Hepatocyte (in vitro differentiated cells): Measurements from ENCODE around the gene B3GALT4. TPM values are rescaled to one million over a fixed set of nuclear protein-coding genes. Genes with fewer than 3 reads are reported as not detected.

Source experiments
- DNase-seq: peaks from one replicate; pipeline ENCODE4 v3.0.0-alpha.2; 2016; ENCODE audit warnings: low spot score
- H2AFZ ChIP-seq: fragments of 200-600 bp; sonication (generic); 2 replicates; pipeline ENCODE4 v1.6.0; 2016; ENCODE audit warnings: antibody characterized with exemption, mild to moderate bottlenecking
- H3K27ac ChIP-seq: fragments of 200-600 bp; sonication (generic); 2 replicates; pipeline ENCODE4 v1.5.1; 2016; ENCODE audit warnings: mild to moderate bottlenecking
- H3K27me3 ChIP-seq: fragments of 200-600 bp; sonication (generic); 2 replicates; pipeline ENCODE4 v1.6.1; 2016
- H3K36me3 ChIP-seq: fragments of 200-600 bp; sonication (generic); replicated peaks from 2 replicates; pipeline ENCODE4 v1.5.1; 2016; ENCODE audit warnings: low read depth; ENCODE audit not compliant: insufficient read depth
- H3K4me1 ChIP-seq: fragments of 200-600 bp; sonication (generic); 2 replicates; pipeline ENCODE4 v1.5.1; 2016; ENCODE audit warnings: mild to moderate bottlenecking, moderate library complexity; ENCODE audit not compliant: insufficient read depth
- H3K4me2 ChIP-seq: fragments of 200-600 bp; sonication (generic); 2 replicates; pipeline ENCODE4 v1.6.0; 2016
- H3K4me3 ChIP-seq: fragments of 200-600 bp; sonication (generic); 2 replicates; pipeline ENCODE4 v1.5.1; 2016; ENCODE audit warnings: mild to moderate bottlenecking
- H3K79me2 ChIP-seq: fragments of 200-600 bp; sonication (generic); 2 replicates; pipeline ENCODE4 v1.6.0; 2017; ENCODE audit warnings: mild to moderate bottlenecking
- H3K9me2 ChIP-seq: fragments of 200-600 bp; sonication (generic); replicated peaks from 2 replicates; pipeline ENCODE4 v1.6.0; 2017; ENCODE audit warnings: mild to moderate bottlenecking; ENCODE audit not compliant: insufficient read depth
- H3K9me3 ChIP-seq: fragments of 200-600 bp; sonication (generic); 2 replicates; pipeline ENCODE4 v1.5.1; 2016; ENCODE audit warnings: low read depth, mild to moderate bottlenecking
- H4K20me1 ChIP-seq: fragments of 200-600 bp; sonication (generic); 2 replicates; pipeline ENCODE4 v1.6.0; 2016; ENCODE audit warnings: mild to moderate bottlenecking; ENCODE audit not compliant: insufficient read depth, poor library complexity, severe bottlenecking
- EZH2 ChIP-seq: fragments of 200-600 bp; sonication (generic); IDR thresholded peaks from 2 replicates; pipeline ENCODE4 v1.6.1; 2016; ENCODE audit warnings: antibody characterized with exemption, mild to moderate bottlenecking, borderline replicate concordance
- EZH2phosphoT487 ChIP-seq: fragments of 200-600 bp; sonication (generic); IDR thresholded peaks from one replicate; pipeline ENCODE4 v1.6.1; 2018; ENCODE audit warnings: antibody characterized with exemption, mild to moderate bottlenecking, low read depth, moderate library complexity; ENCODE audit not compliant: unreplicated experiment, severe bottlenecking
- WGBS: methylation state at CpG from one replicate; pipeline ENCODE4 v1.1.6; 2016; ENCODE audit warnings: low lambda C conversion rate; ENCODE audit errors: missing lambda C conversion rate; 5-methylcytosine and 5-hydroxymethylcytosine counted together
- polyA plus RNA-seq: library from polyadenylated mRNA; unstranded; fragments of >200 nt; fragmentation: Nextera tagmentation; extraction: Ambion mirVana; gene quantifications from 2 replicates; pipeline ENCODE4 v1.2.1, GENCODE V29; 2016
- total RNA-seq: library from RNA; depleted of rRNA; stranded (reverse); fragments of >200 nt; gene quantifications from 2 replicates; pipeline ENCODE4 v1.2.3, GENCODE V29; 2014
- TF ChIP-seq, protein P1 (sequence below): fragments of 200-600 bp; sonication (generic); IDR thresholded peaks from 2 replicates; pipeline ENCODE4 v1.5.1; 2016; ENCODE audit warnings: antibody characterized with exemption, mild to moderate bottlenecking; ENCODE audit not compliant: poor library complexity

B3GALT4 gene
- total and polyA plus RNA-seq, 2 experiments from 2014 or later = 2.0 to 5.7 TPM

GRCh38 chr6:33319939-33320314 is 43.0 kb downstream of the B3GALT4 start:
- no peak overlapping the region for H2AFZ ChIP-seq
- H3K9me2 ChIP-seq = no peaks in the 10 kb centered on the region
- no peaks in the 10 kb centered on the region for H3K27me3 ChIP-seq
- DNase-seq = no peak
- H3K79me2 ChIP-seq = peaks cover 34% of the 10 kb centered on the region
- H3K36me3 ChIP-seq = no peaks in the 10 kb centered on the region
- no peaks in the 10 kb centered on the region for H3K9me3 ChIP-seq
- no peak overlapping the region for H3K4me2 ChIP-seq
- no peak overlapping the region for H3K4me3 ChIP-seq
- peak overlapping the region; percentile 54 for H3K27ac ChIP-seq
- 97% methylated on average over 3 of the region's 3 CpGs for WGBS
- peaks cover 21% of the 10 kb centered on the region for H3K4me1 ChIP-seq
- no peaks in the 10 kb centered on the region for H4K20me1 ChIP-seq
- TF ChIP-seq, protein P1, sequence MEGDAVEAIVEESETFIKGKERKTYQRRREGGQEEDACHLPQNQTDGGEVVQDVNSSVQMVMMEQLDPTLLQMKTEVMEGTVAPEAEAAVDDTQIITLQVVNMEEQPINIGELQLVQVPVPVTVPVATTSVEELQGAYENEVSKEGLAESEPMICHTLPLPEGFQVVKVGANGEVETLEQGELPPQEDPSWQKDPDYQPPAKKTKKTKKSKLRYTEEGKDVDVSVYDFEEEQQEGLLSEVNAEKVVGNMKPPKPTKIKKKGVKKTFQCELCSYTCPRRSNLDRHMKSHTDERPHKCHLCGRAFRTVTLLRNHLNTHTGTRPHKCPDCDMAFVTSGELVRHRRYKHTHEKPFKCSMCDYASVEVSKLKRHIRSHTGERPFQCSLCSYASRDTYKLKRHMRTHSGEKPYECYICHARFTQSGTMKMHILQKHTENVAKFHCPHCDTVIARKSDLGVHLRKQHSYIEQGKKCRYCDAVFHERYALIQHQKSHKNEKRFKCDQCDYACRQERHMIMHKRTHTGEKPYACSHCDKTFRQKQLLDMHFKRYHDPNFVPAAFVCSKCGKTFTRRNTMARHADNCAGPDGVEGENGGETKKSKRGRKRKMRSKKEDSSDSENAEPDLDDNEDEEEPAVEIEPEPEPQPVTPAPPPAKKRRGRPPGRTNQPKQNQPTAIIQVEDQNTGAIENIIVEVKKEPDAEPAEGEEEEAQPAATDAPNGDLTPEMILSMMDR = no peak
- TF ChIP-seq EZH2 = no peak
- no peak for TF ChIP-seq EZH2phosphoT487

GRCh38 chr6:33320315-33321181 is 43.6 kb downstream of the B3GALT4 start:
- TF ChIP-seq EZH2phosphoT487 (no peak), EZH2 (no peak)
- TF ChIP-seq, protein P1 = no peak
- H3K79me2 ChIP-seq = peaks cover 34% of the 10 kb centered on the region

DNA sequence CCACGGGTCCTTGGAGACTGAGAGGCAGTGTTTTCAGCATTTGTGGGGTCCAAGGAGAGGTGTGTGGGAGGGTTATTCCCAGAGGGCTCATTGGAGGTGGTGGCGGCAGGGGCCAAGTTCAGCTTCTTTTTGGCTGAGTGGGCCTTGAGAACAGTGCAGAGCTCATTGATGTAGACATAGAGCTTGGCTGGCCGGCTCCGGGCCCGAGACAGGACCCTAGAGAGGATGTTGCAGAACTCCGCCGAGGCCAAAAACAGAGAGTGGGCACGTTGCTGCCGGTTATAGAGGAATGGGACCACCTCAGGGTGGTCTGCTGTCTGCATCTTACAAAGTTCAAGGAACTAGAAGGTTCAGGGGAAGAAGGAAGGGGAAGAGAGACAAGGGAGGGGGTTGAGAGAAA is 44.3 kb downstream of the B3GALT4 start:
- H3K4me3 ChIP-seq = no peak overlapping the region

More at GRCh38 chr6:33320315-33321181, 43.6 kb downstream of the B3GALT4 start:
- DNase-seq = peak; percentile 44
- Histone ChIP-seq H4K20me1 (no peaks in the 10 kb centered on the region), H2AFZ (no peak overlapping the region), H3K36me3 (no peaks in the 10 kb centered on the region), H3K9me2 (no peaks in the 10 kb centered on the region), H3K4me3 (no peak overlapping the region), H3K4me1 (peaks cover 21% of the 10 kb centered on the region), H3K4me2 (peak overlapping the region; percentile 21), H3K9me3 (no peaks in the 10 kb centered on the region), H3K27ac (peak overlapping the region; percentile 54), H3K27me3 (no peaks in the 10 kb centered on the region)
- WGBS = 84% methylated on average over 32 of the region's 32 CpGs

More for the DNA sequence above, 44.3 kb downstream of the B3GALT4 start:
- peaks cover 21% of the 10 kb centered on the region for H3K4me1 ChIP-seq
- H3K27ac ChIP-seq = no peak overlapping the region
- peak overlapping the region; percentile 74 for H3K4me2 ChIP-seq
- H3K9me3 ChIP-seq = no peaks in the 10 kb centered on the region
- H3K9me2 ChIP-seq = no peaks in the 10 kb centered on the region
- H2AFZ ChIP-seq = no peak overlapping the region
- DNase-seq = no peak
- H3K27me3 ChIP-seq = no peaks in the 10 kb centered on the region
- H3K79me2 ChIP-seq = peaks cover 34% of the 10 kb centered on the region
- no peaks in the 10 kb centered on the region for H3K36me3 ChIP-seq
- TF ChIP-seq EZH2 = no peak
- TF ChIP-seq, protein P1 = no peak
- no peak for TF ChIP-seq EZH2phosphoT487
- H4K20me1 ChIP-seq = no peaks in the 10 kb centered on the region
- WGBS = 96% methylated on average over 9 of the region's 9 CpGs
